DOHH2 (cell line): ENCODE measurements around the gene MS4A18.
"Not testable (repeated sequence)": the region's sequence is repeated elsewhere in the genome, so short reads cannot be mapped to it uniquely, and the experiment has no call there.

Experiments
- H3F3A ChIP-seq: fragments of 200-600 bp; sonication (generic), shearing (Covaris generic); 2 replicates; pipeline ENCODE4 v1.6.0; 2016; ENCODE audit warnings: antibody characterized with exemption, mild to moderate bottlenecking; ENCODE audit not compliant: control insufficient read depth, insufficient read depth
- H3K27ac ChIP-seq: fragments of 200-600 bp; sonication (generic); 2 replicates; pipeline ENCODE4 v1.5.1; 2014; ENCODE audit warnings: low read depth, mild to moderate bottlenecking, low read length, moderate library complexity
- H3K27me3 ChIP-seq: fragments of 200-600 bp; sonication (generic); 2 replicates; pipeline ENCODE4 v1.6.1; 2014; ENCODE audit warnings: mild to moderate bottlenecking, low read length, mixed read lengths; ENCODE audit not compliant: control insufficient read depth
- H3K36me3 ChIP-seq: fragments of 200-600 bp; sonication (generic); 2 replicates; pipeline ENCODE4 v1.6.1; 2014; ENCODE audit warnings: mild to moderate bottlenecking, low read length, moderate library complexity, mixed read lengths; ENCODE audit not compliant: control insufficient read depth
- H3K4me1 ChIP-seq: fragments of 200-600 bp; sonication (generic); 2 replicates; pipeline ENCODE4 v1.6.1; 2014; ENCODE audit warnings: mild to moderate bottlenecking, low read length, mixed read lengths; ENCODE audit not compliant: control insufficient read depth
- H3K4me2 ChIP-seq: fragments of 200-600 bp; sonication (generic); 2 replicates; pipeline ENCODE4 v1.6.0; 2014; ENCODE audit warnings: mild to moderate bottlenecking, low read length, moderate library complexity
- H3K4me3 ChIP-seq: fragments of 200-600 bp; sonication (generic); 2 replicates; pipeline ENCODE4 v1.5.1; 2014; ENCODE audit warnings: mild to moderate bottlenecking, low read length, mixed read lengths
- H3K79me2 ChIP-seq: fragments of 200-600 bp; sonication (generic); 2 replicates; pipeline ENCODE4 v1.6.1; 2014; ENCODE audit warnings: mild to moderate bottlenecking, low read length, mixed read lengths; ENCODE audit not compliant: control insufficient read depth
- H3K9me2 ChIP-seq: fragments of 200-600 bp; sonication (generic); replicated peaks from 2 replicates; pipeline ENCODE4 v1.6.1; 2014; ENCODE audit warnings: mild to moderate bottlenecking, low read length, mixed read lengths; ENCODE audit not compliant: control insufficient read depth
- H3K9me3 ChIP-seq: fragments of 200-600 bp; sonication (generic); 2 replicates; pipeline ENCODE4 v1.6.1; 2014; ENCODE audit warnings: antibody characterized with exemption, low read length, mixed read lengths; ENCODE audit not compliant: control insufficient read depth, insufficient read depth
- H4K20me1 ChIP-seq: fragments of 200-600 bp; sonication (generic); 2 replicates; pipeline ENCODE4 v1.6.0; 2014; ENCODE audit warnings: low read depth, mild to moderate bottlenecking, antibody characterized with exemption, low read length, moderate library complexity; ENCODE audit not compliant: control insufficient read depth, insufficient read depth
- CTCF ChIP-seq: fragments of 200-600 bp; sonication (generic); IDR thresholded peaks from one replicate; pipeline ENCODE4 v1.5.1; 2014; ENCODE audit warnings: antibody characterized with exemption, mild to moderate bottlenecking, low read depth, low read length; ENCODE audit not compliant: poor library complexity, severe bottlenecking
- EZH2phosphoT487 ChIP-seq: fragments of 200-600 bp; sonication (generic); IDR thresholded peaks from 2 replicates; pipeline ENCODE4 v1.6.1; 2017; ENCODE audit warnings: borderline replicate concordance, mild to moderate bottlenecking, antibody characterized with exemption, low read length, moderate library complexity, mixed read lengths

The MS4A18 gene

DNA sequence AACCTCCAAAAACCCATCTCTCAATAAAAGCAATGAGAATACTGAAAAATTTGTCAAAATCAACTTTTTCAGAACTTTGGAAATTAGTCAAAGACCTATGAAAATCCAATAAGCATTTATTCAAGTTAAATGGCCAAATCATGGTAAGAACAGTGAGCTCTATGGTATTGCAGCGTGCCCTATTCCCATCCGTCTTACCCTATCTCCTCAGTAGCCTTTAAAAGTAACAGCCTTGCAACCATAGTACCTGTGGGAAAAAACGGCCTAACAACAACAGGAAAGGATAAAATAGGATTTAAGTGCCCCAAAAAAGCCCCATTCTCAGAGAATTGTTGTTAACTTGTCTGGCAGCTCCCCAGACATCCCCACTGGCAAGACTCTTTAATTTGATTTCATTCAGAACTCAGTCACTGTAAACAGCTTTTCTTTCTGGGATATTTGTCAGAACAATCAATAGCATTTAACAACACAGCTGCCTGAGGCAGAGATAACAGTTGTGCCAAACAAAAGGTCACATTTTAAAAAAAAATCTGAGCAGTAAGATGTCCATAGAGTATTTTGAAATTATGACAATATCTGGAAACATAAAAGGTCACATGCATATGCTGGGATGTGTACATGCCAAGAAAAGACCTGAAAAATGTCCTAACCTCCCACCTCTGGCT, 43.9 kb upstream of the MS4A18 start:
- no peak overlapping the region for H3K27ac ChIP-seq
- H3K9me3 ChIP-seq: peaks cover 11% of the 10 kb centered on the region; the same call in 1 of the 2 replicates
- no peaks in the 10 kb centered on the region for H3K79me2 ChIP-seq
- no peak overlapping the region for H3K4me2 ChIP-seq
- H3K27me3 ChIP-seq: 0 out of 2 replicates have a peak, but pooled peaks cover 2% of the 10 kb centered on the region
- no peaks in the 10 kb centered on the region for H3K9me2 ChIP-seq
- no peaks in the 10 kb centered on the region for H3F3A ChIP-seq
- no peaks in the 10 kb centered on the region for H4K20me1 ChIP-seq
- peaks cover 5% of the 10 kb centered on the region; the same call in 1 of the 2 replicates for H3K4me1 ChIP-seq
- TF ChIP-seq EZH2phosphoT487 (no peak), CTCF (no peak)
- no peaks in the 10 kb centered on the region for H3K36me3 ChIP-seq
- no peak overlapping the region for H3K4me3 ChIP-seq

DNA sequence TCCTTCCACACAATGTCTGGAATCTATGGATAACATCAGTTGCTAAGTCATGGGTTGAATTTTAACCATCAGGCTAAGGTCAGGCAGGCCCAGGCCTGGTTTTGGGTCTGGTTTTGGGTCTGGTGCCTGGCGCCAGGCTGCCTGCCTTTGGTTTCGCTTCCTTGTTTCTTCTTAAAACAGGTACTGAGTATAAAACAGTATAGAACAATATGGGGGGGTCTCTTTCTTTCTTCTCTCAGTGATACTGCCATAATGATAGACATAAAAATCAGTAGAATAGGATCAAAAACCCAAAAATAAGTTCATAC, 40.0 kb upstream of the MS4A18 start:
- H3K4me1 ChIP-seq, H3K4me2 ChIP-seq, H3K79me2 ChIP-seq, H3K27ac ChIP-seq, H3K4me3 ChIP-seq, H3K27me3 ChIP-seq, H3F3A ChIP-seq, H3K36me3 ChIP-seq, H3K9me3 ChIP-seq, H3K9me2 ChIP-seq, H4K20me1 ChIP-seq: not testable (repeated sequence)

DNA sequence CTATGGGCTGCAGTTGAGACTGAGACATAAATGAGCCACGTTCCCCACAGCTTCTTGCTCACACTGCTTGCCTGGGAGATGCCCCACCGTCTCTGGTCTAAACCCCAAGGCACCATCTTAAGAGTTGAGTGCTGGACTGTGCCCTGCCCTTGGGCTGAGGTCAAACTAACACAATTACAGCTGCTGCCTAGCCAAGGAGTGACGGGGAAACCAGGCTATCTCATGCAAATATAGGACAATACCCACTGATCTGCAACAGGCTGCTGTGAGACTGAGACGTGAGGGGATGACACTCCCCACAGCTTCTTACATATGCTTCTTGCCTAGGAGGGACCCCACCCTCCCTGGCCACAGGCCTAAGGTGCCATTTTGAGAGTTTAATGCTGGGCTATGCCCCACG, 32.9 kb upstream of the MS4A18 start:
- H3K4me3 ChIP-seq: no peak overlapping the region
- H3K4me1 ChIP-seq: no peaks in the 10 kb centered on the region
- H3K9me2 ChIP-seq: no peaks in the 10 kb centered on the region
- H3K79me2 ChIP-seq: no peaks in the 10 kb centered on the region
- no peak overlapping the region for H3K27ac ChIP-seq
- no peaks in the 10 kb centered on the region for H3F3A ChIP-seq
- TF ChIP-seq EZH2phosphoT487 (no peak), CTCF (no peak)
- no peaks in the 10 kb centered on the region for H3K36me3 ChIP-seq
- no peaks in the 10 kb centered on the region for H3K9me3 ChIP-seq
- H3K27me3 ChIP-seq: no peaks in the 10 kb centered on the region
- no peaks in the 10 kb centered on the region for H4K20me1 ChIP-seq
- H3K4me2 ChIP-seq: no peak overlapping the region

DNA sequence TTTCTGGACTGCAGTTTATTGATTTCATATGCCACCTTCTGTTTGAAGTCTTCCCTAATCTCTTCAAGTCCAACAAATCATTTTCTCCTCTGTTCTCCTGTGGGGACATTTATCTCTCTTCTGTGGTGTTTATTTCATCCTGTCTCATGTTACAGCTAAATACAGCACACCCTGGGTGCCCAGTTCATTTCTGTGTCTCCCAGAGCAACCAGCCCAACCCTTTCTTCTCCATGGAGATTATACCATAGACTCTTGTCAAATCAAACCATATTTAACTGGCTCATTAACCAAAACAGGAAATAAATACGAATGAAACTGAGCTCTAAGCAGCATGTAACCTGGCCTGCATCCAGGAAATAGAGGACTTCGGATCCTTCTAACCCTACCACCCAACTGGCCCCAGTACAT, 25.2 kb upstream of the MS4A18 start, which contains the start of gene MS4A8:
MS4A8 (plus strand) TSS at position 329 of the 408 bp plus-strand sequence. CDS start 1,249 bp downstream, outside the sequence.
- H3K4me2 ChIP-seq: no peak within 1 kb of the TSS
- H3K27me3 ChIP-seq: peaks cover 8% of the 10 kb centered on the region; the same call in 1 of the 2 replicates

More for the DNA sequence above, 25.2 kb upstream of the MS4A18 start, which contains the start of gene MS4A8:
- H3K9me2 ChIP-seq: no peaks in the 10 kb centered on the region
- no peaks in the 10 kb centered on the region for H3K79me2 ChIP-seq
- no peaks in the 10 kb centered on the region for H3K9me3 ChIP-seq
- no peak within 1 kb of the TSS for H3K4me3 ChIP-seq
- no peak for TF ChIP-seq EZH2phosphoT487
- no peak for TF ChIP-seq CTCF
- H3K27ac ChIP-seq: no peak within 1 kb of the TSS
- no peaks in the 10 kb centered on the region for H3K4me1 ChIP-seq
- no peaks in the 10 kb centered on the region for H4K20me1 ChIP-seq
- H3F3A ChIP-seq: no peaks in the 10 kb centered on the region
- H3K36me3 ChIP-seq: no peaks in the 10 kb centered on the region
